Mesothelial cell of epicardium (in vitro differentiated cells): Measurements from ENCODE around the gene ZNF30. TPM values are rescaled to one million over a fixed set of nuclear protein-coding genes. Genes with fewer than 3 reads are reported as not detected.
"Not testable (repeated sequence)": the region's sequence is repeated elsewhere in the genome, so short reads cannot be mapped to it uniquely, and the experiment has no call there.

ENCODE experiments used
- DNase-seq, 2 experiments: peaks; one replicate each; pipeline ENCODE4 v3.0.0; 2021; ENCODE audit warnings: low spot score in 2 of 2; ENCODE audit not compliant: unreplicated experiment in 2 of 2
- H3K27ac Mint-ChIP-seq: 2 replicates; pipeline ENCODE4 v1.8.0; 2021; ENCODE audit warnings: mixed read lengths
- H3K27me3 Mint-ChIP-seq: 2 replicates; pipeline ENCODE4 v1.8.0; 2021; ENCODE audit warnings: low read depth, mixed read lengths
- H3K36me3 Mint-ChIP-seq: 2 replicates; pipeline ENCODE4 v1.8.0; 2021; ENCODE audit warnings: mixed read lengths
- H3K4me1 Mint-ChIP-seq: 2 replicates; pipeline ENCODE4 v1.8.0; 2021; ENCODE audit warnings: mixed read lengths
- H3K4me3 Mint-ChIP-seq: 2 replicates; pipeline ENCODE4 v1.8.0; 2021; ENCODE audit warnings: mild to moderate bottlenecking, moderate library complexity, mixed read lengths
- H3K9me3 Mint-ChIP-seq: 2 replicates; pipeline ENCODE4 v1.8.0; 2021; ENCODE audit warnings: mixed read lengths
- CTCF ChIP-seq: fragments of 200-600 bp; sonication (generic); IDR thresholded peaks from one replicate; pipeline ENCODE4 v1.5.0; 2021; ENCODE audit warnings: antibody characterized with exemption; ENCODE audit not compliant: unreplicated experiment
- total RNA-seq: library from RNA; stranded (reverse); gene quantifications from 3 replicates; pipeline ENCODE4 v1.2.1, GENCODE V29; 2021

The ZNF30 gene
- total RNA-seq, 1 donor from 2014 or later: 5.8 TPM

- H3K27ac Mint-ChIP-seq: peak overlapping the region; percentile 51
- H3K27me3 Mint-ChIP-seq: peaks cover under 1% of the 10 kb centered on the region
- TF ChIP-seq CTCF: no peak
- H3K4me3 Mint-ChIP-seq: peak overlapping the region; percentile 83
- H3K9me3 Mint-ChIP-seq: peaks cover 34% of the 10 kb centered on the region
- peaks cover 40% of the 10 kb centered on the region for H3K36me3 Mint-ChIP-seq
- peaks cover 17% of the 10 kb centered on the region for H3K4me1 Mint-ChIP-seq
- no peak for DNase-seq
These were observed 36.2 kb downstream of the ZNF30 start for GRCh38 chr19:34962687-34963572.

DNA sequence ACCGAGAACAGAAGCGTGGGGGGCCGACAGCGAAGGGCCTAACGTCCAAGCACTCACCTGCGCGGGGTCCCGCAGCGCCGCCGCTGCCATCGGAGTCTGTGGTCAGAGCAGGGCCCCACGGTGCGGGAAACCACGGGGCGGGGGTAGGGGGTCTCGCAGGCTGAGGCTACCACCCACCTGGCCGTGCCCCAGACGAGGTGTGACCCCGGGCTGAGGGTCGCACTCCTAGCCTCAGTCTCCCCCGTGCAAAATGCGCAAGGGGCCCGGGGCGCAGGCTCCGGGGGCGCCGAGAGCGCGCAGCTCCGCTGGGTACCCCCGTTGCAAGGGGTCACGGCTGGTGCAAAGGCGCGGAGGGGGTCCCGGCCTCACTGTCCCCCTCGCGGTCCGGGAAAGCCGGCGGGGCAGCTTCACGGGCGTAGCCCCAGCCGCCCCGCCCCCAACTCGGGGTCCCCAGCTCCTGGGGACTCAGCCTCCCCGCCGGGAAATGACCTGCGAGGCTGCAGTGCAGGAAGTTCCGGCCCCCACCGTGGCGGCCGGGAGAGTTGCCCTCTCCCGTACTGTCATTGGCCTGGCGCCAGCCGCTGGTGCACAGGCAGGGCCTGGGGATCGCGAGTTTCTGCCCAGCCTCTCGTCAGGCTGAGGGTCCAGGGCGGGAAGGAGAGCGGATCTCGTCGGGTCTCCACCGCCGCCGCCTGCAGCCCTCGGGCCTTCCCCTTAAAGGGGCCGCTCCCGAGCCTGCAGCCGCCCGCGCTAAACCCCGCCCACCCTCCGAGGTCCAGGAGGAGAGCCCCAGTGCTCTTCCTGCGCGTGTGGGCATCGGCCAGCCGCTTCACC, 37.1 kb downstream of the ZNF30 start, which contains the start of gene ZNF792:
Gene ZNF792 (minus strand): TSS at position 657 of the 834 bp plus-strand sequence. CDS start 567 bp downstream, at position 90.
- peak; percentile 49 to 74 for DNase-seq
- Mint-ChIP-seq H3K27me3 (peaks cover 4% of the 10 kb centered on the region), H3K36me3 (peaks cover 32% of the 10 kb centered on the region), H3K4me3 (peak within 1 kb of the TSS; percentile 83), H3K27ac (peak within 1 kb of the TSS; percentile 51), H3K9me3 (peaks cover 32% of the 10 kb centered on the region), H3K4me1 (peaks cover 17% of the 10 kb centered on the region)
- TF ChIP-seq CTCF: no peak

GRCh38 chr19:34964598-34964997, 37.9 kb downstream of the ZNF30 start:
- Mint-ChIP-seq H3K4me1 (peaks cover 17% of the 10 kb centered on the region), H3K9me3 (peaks cover 24% of the 10 kb centered on the region), H3K36me3 (peaks cover 24% of the 10 kb centered on the region), H3K27ac (no peak overlapping the region), H3K27me3 (peaks cover 4% of the 10 kb centered on the region), H3K4me3 (peak overlapping the region; percentile 83)
- no peak for DNase-seq
- TF ChIP-seq CTCF: no peak

DNA sequence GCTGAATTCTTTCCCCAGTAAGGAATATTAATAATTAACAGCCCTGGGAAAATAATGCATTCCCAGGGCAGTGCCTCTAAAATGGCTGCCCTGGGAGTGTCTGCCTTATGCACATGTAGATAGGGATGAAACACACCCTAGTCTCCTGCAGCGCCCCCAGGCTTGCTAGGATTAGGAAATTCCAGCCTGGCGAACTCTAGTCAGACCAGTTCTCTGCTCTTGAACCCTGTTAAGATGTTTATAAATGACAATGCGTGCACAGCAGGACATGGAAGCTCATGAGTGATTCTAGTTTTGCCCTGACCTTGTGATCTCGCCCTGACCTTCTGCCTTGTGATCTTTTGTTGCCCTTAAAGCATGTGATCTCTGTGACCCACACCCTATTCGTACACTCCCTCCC, 38.8 kb downstream of the ZNF30 start:
- Mint-ChIP-seq H3K36me3 (peaks cover 15% of the 10 kb centered on the region), H3K4me1 (peaks cover 17% of the 10 kb centered on the region), H3K4me3 (peak overlapping the region; percentile 30), H3K9me3 (peaks cover 16% of the 10 kb centered on the region)
- not testable (repeated sequence) for H3K27me3 Mint-ChIP-seq, H3K27ac Mint-ChIP-seq, DNase-seq

GRCh38 chr19:34967551-34967950, 40.8 kb downstream of the ZNF30 start:
- H3K27me3 Mint-ChIP-seq: peaks cover 4% of the 10 kb centered on the region

More at GRCh38 chr19:34967551-34967950, 40.8 kb downstream of the ZNF30 start:
- no peaks in the 10 kb centered on the region for H3K36me3 Mint-ChIP-seq
- peaks cover 6% of the 10 kb centered on the region for H3K9me3 Mint-ChIP-seq
- no peak overlapping the region for H3K27ac Mint-ChIP-seq
- peaks cover 9% of the 10 kb centered on the region for H3K4me1 Mint-ChIP-seq
- no peak overlapping the region for H3K4me3 Mint-ChIP-seq
- DNase-seq: no peak
- TF ChIP-seq CTCF: no peak
